A673 (cell line): ENCODE results near the gene ERLEC1. TPM values are rescaled to one million over a fixed set of nuclear protein-coding genes. Genes with fewer than 3 reads are reported as not detected.

ENCODE experiments used
- BruUV-seq: library from RNA; stranded (reverse); fragments of 400-500 nt; replicated peaks from 2 replicates; lab custom pipeline; 2021; lab: Mats Ljungman, UMichigan
- CTCF ChIA-PET: fragments of 300-600 bp; sonication (Branson Sonifier 250); formaldehyde crosslinking; loops from one replicate; lab custom pipeline; 2022; ENCODE audit warnings: antibody characterized with exemption; lab: Charles Lee
- POLR2A ChIA-PET: fragments of 300-600 bp; sonication (Branson Sonifier 250); formaldehyde crosslinking; loops from one replicate; lab custom pipeline; 2022; ENCODE audit warnings: antibody characterized with exemption; ENCODE audit not compliant: low non-redundant PET; lab: Charles Lee
- DNase-seq: peaks from one replicate; pipeline ENCODE4 v3.0.0-alpha.2; 2015; ENCODE audit warnings: low spot score
- H3K27ac ChIP-seq: fragments of 200-600 bp; sonication (generic); 2 replicates; pipeline ENCODE4 v1.5.1; 2016; ENCODE audit warnings: mixed run types, low read depth, mild to moderate bottlenecking, mixed read lengths, antibody characterized with exemption, low read length; ENCODE audit not compliant: poor library complexity, severe bottlenecking
- H3K27me3 ChIP-seq: fragments of 200-600 bp; sonication (generic); replicated peaks from 2 replicates; pipeline ENCODE4 v1.6.1; 2017; ENCODE audit warnings: mixed run types, low read depth, mild to moderate bottlenecking, mixed read lengths, antibody characterized with exemption, low read length; ENCODE audit not compliant: insufficient read depth, poor library complexity
- H3K36me3 ChIP-seq: fragments of 200-600 bp; sonication (generic); 2 replicates; pipeline ENCODE4 v1.6.1; 2016; ENCODE audit warnings: mixed run types, mild to moderate bottlenecking, mixed read lengths, antibody characterized with exemption, low read length; ENCODE audit not compliant: insufficient read depth, poor library complexity, severe bottlenecking
- H3K4me1 ChIP-seq: fragments of 200-600 bp; sonication (generic); 2 replicates; pipeline ENCODE4 v1.6.1; 2017; ENCODE audit warnings: mixed run types, mild to moderate bottlenecking, mixed read lengths, antibody characterized with exemption, low read length; ENCODE audit not compliant: insufficient read depth, poor library complexity, severe bottlenecking
- H3K4me3 ChIP-seq: fragments of 200-600 bp; sonication (generic); 2 replicates; pipeline ENCODE4 v1.5.1; 2016; ENCODE audit warnings: low read depth, mixed run types, mild to moderate bottlenecking, mixed read lengths, low read length; ENCODE audit not compliant: poor library complexity, severe bottlenecking
- H3K9me3 ChIP-seq: fragments of 200-600 bp; sonication (generic); 2 replicates; pipeline ENCODE4 v1.6.1; 2016; ENCODE audit warnings: mixed run types, low read depth, mild to moderate bottlenecking, mixed read lengths, antibody characterized with exemption, low read length; ENCODE audit not compliant: poor library complexity, severe bottlenecking
- CTCF ChIP-seq: fragments of 300-800, 200-600 bp; sonication (generic); conservative IDR thresholded peaks from 2 replicates; pipeline ENCODE4 v1.5.1; 2017; ENCODE audit warnings: low read depth, mild to moderate bottlenecking, antibody characterized with exemption, low read length, moderate library complexity, mixed read lengths
- EZH2 ChIP-seq: fragments of 200-600 bp; sonication (generic); IDR thresholded peaks from 2 replicates; pipeline ENCODE4 v1.6.1; 2017; ENCODE audit warnings: borderline replicate concordance, low read depth, mild to moderate bottlenecking, mixed read lengths, antibody characterized with exemption, low read length; ENCODE audit not compliant: poor library complexity, severe bottlenecking
- intact Hi-C: fragments of 100-400 bp; cut with micrococcal nuclease; formaldehyde crosslinking; loops from one replicate; pipeline ENCODE4 v1.10.0; 2022; ENCODE audit not compliant: unreplicated experiment
- total RNA-seq: library from RNA; stranded (reverse); gene quantifications from 2 replicates; pipeline ENCODE4 v1.2.3, GENCODE V29; 2021

Gene ERLEC1
- total RNA-seq, 1 experiment from 2014 or later: 27.7 TPM

- POLR2A ChIA-PET: no interaction called here
- H3K4me3 ChIP-seq: peak overlapping the region; percentile 73
- H3K9me3 ChIP-seq: no peaks in the 10 kb centered on the region
- BruUV-seq: no TSS peak
- intact Hi-C loops: no loop called here
- H3K27me3 ChIP-seq: no peaks in the 10 kb centered on the region
- H3K36me3 ChIP-seq: no peaks in the 10 kb centered on the region
- no peak for DNase-seq
- no peak overlapping the region for H3K27ac ChIP-seq
- peaks cover 10% of the 10 kb centered on the region for H3K4me1 ChIP-seq
- no peak for TF ChIP-seq EZH2
- no peak for TF ChIP-seq CTCF
- CTCF ChIA-PET: no interaction called here
Observed at GRCh38 chr2:53785366-53785765, 1.5 kb upstream of the ERLEC1 start.

- H3K4me3 ChIP-seq: peak overlapping the region; percentile 73
- H3K27ac ChIP-seq: peak overlapping the region; percentile 90
- POLR2A ChIA-PET: interaction anchor here (0.7 kb wide), 1 partner anchor 16 kb away, joined by 4 read pairs; no protein-coding TSS in a partner anchor
- TF ChIP-seq EZH2: no peak
- TF ChIP-seq CTCF: no peak
- intact Hi-C loops: no loop called here
- no TSS peak for BruUV-seq
- DNase-seq: no peak
- no peaks in the 10 kb centered on the region for H3K36me3 ChIP-seq
- no peaks in the 10 kb centered on the region for H3K27me3 ChIP-seq
- peaks cover 10% of the 10 kb centered on the region for H3K4me1 ChIP-seq
- CTCF ChIA-PET: no interaction called here
- no peaks in the 10 kb centered on the region for H3K9me3 ChIP-seq
Observed at GRCh38 chr2:53786352-53786704, 516 bp upstream of the ERLEC1 start.

- H3K9me3 ChIP-seq: no peaks in the 10 kb centered on the region
- CTCF ChIA-PET: no interaction called here
- TF ChIP-seq CTCF (no peak), EZH2 (no peak)
- peaks cover 10% of the 10 kb centered on the region for H3K4me1 ChIP-seq
- no peaks in the 10 kb centered on the region for H3K36me3 ChIP-seq
- DNase-seq: peak; percentile 11
- TSS peak; percentile 63 for BruUV-seq
- peak overlapping the region; percentile 73 for H3K4me3 ChIP-seq
- intact Hi-C loops: no loop called here
- POLR2A ChIA-PET: no interaction called here
- H3K27me3 ChIP-seq: no peaks in the 10 kb centered on the region
- peak overlapping the region; percentile 90 for H3K27ac ChIP-seq
Observed at GRCh38 chr2:53787614-53788289, 908 bp downstream of the ERLEC1 start.
